ENCODE data around the gene QSOX2.

Gene QSOX2

DNA sequence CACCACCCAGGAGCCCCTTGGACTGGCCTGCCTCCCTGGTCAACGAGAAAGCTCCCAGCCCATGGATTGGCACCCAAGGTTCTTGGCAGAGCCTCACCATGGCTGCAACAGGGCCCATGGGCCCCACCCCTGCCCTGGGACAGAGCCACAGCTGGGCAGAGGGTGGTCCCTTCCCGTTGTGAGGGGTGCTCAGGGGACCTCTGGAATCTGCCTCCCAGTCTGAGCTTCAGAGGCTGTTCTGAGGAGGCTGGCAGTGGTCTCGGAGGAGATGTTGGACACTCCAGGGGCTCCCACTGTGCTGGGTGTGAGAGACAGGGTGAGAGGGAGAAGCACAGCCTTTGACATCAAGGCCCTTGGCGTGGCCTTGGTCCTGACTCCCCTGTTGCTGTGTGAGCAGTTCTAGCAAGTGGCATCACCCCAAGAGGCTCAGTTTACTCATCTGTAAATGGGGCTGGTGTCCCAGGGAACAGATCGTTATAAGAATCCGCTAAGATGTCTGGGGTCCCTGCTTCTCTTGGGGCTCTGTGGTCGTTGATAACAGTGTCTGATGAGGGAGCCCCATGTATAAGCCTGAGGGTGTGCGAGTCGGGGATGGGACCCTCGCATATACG, 73.7 kb downstream of the QSOX2 start:
- TF ChIP-seq ZNF274 (IDR thresholded peaks at IDR 0.05; ENCODE audit: low read depth, low read length), result no peak
- H3K4me3 ChIP-seq (ENCODE audit: low read length), result no peak overlapping the region

- H3K4me3 ChIP-seq (ENCODE audit: low read length), result no peak overlapping the region
- TF ChIP-seq ZNF274 (IDR thresholded peaks at IDR 0.05; ENCODE audit: low read depth, low read length), result no peak
Measured at GRCh38 chr9:136171009-136171800, 74.4 kb downstream of the QSOX2 start.

GRCh38 chr9:136170006-136170901, 75.4 kb downstream of the QSOX2 start:
- no peak for TF ChIP-seq ZNF274 (IDR thresholded peaks at IDR 0.05; ENCODE audit: low read depth, low read length)
- no peak overlapping the region for H3K4me3 ChIP-seq (ENCODE audit: low read length)

DNA sequence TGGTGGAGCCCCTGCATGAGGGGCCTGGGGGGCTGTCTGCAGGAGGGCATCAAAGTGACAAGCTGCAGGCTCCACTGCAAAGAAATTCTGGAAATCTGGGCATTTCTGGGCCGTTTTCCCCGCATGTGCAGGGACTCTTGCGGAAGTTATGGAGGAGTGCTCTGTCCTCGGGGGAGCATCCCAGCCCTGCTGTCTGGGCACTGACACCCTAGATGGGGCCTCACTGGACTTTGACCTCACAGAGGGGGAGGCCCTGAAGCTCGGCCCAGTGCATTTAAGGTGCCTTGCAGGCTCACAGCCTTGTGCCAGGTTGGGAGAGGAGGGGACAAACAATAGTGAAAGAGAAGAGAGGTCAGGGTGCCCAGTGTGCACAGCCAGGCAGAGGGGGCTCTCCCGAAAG, 76.1 kb downstream of the QSOX2 start:
- no peak for TF ChIP-seq ZNF274 (IDR thresholded peaks at IDR 0.05; ENCODE audit: low read depth, low read length)
- no peak overlapping the region for H3K4me3 ChIP-seq (ENCODE audit: low read length)

DNA sequence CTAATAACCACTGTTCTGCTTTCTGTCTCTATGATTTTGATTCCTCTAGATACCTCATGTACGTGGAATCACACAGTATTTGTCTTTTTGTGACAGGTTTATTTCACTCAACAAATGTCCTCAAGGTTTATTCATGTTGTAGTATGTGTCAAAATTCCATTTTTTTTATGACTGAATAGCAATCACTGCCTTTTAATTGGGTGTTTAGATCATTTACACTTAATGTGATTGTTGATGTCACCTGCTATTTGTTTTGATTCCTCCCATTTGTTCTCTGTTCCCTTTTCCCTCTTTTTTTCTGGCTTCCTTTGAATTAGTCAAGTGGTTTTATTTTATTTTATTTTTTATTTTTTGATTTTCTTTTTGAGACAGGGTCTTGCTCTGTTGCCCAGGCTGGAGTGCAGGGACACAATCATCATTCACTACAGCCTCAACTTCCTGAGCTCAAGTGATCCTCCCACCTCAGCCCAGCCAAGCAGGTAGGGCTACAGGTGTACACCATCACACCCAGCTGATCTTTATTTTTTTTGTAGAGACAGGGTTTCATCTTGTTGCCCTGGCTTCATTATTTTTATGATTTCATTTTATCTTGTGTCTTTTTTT, 82.3 kb downstream of the QSOX2 start:
- no peak overlapping the region for H3K4me3 ChIP-seq (ENCODE audit: low read length)
- TF ChIP-seq ZNF274 (IDR thresholded peaks at IDR 0.05; ENCODE audit: low read depth, low read length), result no peak

- no peak overlapping the region for H3K4me3 ChIP-seq (ENCODE audit: low read length)
- no peak for TF ChIP-seq ZNF274 (IDR thresholded peaks at IDR 0.05; ENCODE audit: low read depth, low read length)
Measured at GRCh38 chr9:136160995-136161610, 84.5 kb downstream of the QSOX2 start.

GRCh38 chr9:136160381-136160841, 85.2 kb downstream of the QSOX2 start:
- H3K4me3 ChIP-seq (ENCODE audit: low read length), result no peak overlapping the region
- no peak for TF ChIP-seq ZNF274 (IDR thresholded peaks at IDR 0.05; ENCODE audit: low read depth, low read length)

DNA sequence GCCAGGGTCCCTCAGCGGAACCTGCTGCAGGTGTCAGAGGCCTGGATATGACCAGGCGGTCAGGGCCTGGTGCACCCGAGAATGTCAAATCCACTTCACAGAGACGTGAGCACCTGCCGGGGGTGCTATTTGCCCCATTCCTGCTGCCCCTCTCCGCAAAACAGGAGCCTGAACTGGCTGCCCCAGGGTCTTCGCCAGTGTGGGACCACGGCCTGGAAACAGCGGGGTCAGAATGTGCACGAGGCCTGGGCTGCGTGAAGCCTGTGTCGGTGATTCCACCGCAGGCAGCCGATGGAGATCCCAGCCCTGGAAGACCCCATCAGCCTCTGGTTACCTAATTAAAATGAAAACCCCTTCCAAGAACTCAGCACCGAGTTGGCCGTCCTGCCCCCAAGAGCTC, 85.8 kb downstream of the QSOX2 start:
- TF ChIP-seq ZNF274 (IDR thresholded peaks at IDR 0.05; ENCODE audit: low read depth, low read length), result no peak
- H3K4me3 ChIP-seq (ENCODE audit: low read length), result no peak overlapping the region

DNA sequence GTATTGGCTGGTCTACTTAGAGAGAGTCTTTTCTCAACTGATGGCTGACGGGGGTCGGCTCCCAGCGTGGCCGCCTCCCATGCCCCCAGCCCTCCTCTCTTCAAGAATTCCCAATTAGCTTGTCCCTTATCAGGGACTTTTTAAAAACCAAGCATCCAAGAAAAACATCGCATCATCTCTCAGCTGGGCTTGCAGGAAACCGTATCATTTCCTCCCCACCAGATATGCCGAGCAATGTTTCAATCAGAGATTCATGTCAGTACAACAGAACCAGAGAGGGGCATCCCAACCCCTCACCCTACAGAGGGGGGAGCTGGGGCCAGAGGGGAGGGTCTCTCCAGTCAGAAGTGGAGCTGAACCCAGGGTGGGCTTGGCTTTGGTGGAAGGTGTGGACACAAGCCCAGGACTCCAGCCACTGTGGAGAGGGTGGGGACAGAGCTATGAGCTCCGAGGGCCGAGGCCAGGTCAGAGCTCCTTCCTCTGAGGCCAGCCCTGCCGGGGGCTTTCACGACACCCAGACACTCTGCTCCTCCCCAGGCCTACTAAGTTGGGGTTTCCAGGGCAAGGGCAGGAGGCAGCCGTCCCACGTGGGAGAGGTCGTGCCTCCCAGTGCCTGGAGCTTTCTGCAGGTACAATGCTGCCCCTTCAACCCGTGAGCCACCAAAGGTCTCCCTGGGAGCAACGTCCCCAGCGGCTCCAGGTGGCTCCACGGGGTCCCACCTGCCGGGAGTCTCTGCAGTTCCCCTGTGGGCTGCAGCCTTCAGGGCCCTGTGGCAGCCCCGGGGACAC, 87.9 kb downstream of the QSOX2 start:
- no peak for TF ChIP-seq ZNF274 (IDR thresholded peaks at IDR 0.05; ENCODE audit: low read depth, low read length)
- H3K4me3 ChIP-seq (ENCODE audit: low read length), result no peak overlapping the region

Measured in GM08714 (cell line).